ENCODE results near the gene ASB7.
"Not testable (repeated sequence)": the region's sequence is repeated elsewhere in the genome, so short reads cannot be mapped to it uniquely, and the experiment has no call there.

The ASB7 gene, protein sequence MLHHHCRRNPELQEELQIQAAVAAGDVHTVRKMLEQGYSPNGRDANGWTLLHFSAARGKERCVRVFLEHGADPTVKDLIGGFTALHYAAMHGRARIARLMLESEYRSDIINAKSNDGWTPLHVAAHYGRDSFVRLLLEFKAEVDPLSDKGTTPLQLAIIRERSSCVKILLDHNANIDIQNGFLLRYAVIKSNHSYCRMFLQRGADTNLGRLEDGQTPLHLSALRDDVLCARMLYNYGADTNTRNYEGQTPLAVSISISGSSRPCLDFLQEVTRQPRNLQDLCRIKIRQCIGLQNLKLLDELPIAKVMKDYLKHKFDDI

DNA sequence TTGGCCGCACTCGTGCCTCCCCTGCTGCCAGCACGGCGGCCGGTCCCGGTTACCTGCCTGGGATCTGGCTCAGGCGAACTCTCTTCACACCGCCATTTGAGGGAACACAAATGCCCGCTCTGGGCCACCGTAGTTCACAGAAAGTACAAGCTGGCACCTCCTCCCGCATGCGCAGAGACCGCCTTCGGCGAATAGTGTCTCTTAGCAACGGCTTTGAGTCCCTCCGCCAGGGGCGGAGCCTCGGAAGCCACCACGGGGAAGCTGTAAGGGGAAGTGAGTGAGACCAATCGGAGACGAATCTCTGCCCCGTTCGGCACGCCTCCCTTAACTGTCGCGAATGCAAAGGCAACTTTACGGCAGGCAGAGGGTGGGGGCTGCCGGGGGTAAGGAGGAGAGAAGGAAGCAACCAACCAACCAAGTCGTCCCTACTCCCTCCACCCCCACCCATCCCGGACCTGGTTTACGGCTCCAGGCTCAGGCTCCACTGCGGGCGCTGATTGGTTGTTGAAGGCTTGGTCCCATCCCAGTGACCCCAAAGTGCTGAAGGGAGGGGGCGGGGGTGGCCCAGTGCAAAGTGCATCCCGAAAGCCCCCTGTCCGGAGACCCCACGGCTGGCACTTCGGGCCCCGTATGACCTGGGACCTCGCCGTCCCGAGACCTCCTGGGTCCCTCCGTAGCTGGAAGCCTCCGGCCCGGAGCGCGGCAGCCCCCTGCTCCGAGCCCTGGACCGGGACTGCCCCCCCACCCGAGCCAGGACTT, at the start of gene ASB7, which contains the start of gene LINS1:
ASB7 (plus strand) TSS at position 526 of the 759 bp plus-strand sequence. CDS start 9,628 bp downstream, outside the sequence.
LINS1 (minus strand) TSS at position 121 of the 759 bp plus-strand sequence. CDS start 21,342 bp downstream, outside the sequence.
- DNase-seq (ENCODE audit: insufficient read length, low spot score) (peak; percentile 66), FAIRE-seq (peak; percentile 95)

DNA sequence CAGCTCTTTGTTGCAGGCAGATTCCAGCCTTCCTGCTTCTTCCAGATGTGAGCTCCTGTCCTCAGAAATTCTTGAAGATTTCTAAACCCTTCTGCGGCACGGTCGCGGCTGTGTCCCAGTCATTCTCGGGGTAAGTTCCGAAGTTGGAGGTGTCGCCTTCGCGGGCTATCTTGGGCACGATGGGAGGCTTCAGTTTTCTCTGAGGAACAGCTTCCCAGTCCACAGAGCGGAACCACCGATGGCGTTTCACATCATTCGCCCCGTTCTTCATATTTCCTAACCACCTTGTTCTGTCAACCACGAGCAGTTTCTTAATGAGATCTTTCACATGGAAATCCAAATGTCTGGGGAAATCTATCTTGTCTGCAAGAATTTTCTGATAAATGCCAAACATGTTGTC, 48.9 kb upstream of the ASB7 start:
- FAIRE-seq: no peak

DNA sequence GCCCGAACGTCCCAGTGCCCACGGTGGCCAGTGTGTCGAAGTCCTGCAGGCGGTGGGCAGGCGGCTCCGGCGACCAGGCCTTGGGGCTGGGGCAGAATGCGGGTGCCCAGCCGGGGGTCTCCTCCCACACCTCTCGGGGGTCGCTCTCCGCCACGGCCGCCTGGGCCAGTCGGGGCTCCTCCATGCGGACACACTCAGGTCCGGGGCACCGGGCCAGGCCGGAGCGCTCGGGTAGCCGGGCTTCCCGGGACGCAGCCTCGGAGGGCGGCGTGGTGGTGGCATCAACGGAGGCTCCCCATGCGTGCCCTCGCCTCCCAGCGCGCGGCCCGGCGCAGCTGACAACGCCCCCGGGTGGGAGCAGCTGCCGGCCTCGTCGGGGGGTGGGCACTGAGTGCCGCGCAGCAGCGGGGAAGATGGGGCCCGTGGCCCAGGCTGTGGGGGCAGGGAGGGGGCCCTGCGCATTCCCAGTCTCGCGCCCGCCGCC, 43.6 kb upstream of the ASB7 start:
- FAIRE-seq: no peak
- DNase-seq (ENCODE audit: insufficient read length, low spot score): no peak

More for the DNA sequence above, 48.9 kb upstream of the ASB7 start:
- no peak for DNase-seq (ENCODE audit: insufficient read length, low spot score)

DNA sequence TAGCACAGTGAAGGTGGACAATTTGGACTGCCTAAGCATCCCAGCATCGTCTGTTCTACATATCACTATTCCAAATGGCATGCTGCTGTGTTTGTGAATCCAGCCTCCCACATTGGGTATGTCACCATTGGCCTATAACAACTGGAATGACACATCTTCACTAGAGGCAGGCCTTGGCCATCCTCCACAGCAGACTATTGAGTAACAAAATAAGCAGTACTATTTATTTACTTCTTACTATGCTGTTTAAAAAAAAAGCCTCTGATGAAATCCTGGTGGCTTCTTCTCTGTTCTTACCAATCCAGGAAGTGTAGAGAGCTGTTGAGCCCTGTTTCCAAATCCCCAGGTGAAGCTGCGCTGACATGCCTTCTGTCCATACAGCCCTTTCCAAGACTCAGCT, 43.1 kb upstream of the ASB7 start:
- FAIRE-seq: no peak

DNA sequence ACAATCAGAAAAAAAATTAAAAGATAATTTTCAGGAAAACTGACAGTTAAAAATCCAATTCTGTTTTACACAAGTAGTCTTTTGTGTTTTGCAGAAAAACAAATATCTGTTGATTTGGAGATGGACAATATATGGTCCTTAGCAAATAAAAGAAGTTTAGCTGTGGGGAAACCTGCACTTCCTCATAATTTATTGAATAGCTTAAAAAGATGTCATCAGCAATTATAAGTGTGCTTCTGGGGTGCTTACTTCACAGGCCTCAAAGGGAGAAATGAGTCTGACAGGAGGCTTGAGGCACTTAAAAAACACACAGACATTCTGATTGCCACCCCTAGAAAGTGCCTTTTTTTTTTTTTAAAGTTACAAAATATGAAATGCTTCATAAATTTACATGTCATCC, 42.1 kb upstream of the ASB7 start:
- no peak for DNase-seq (ENCODE audit: insufficient read length, low spot score)
- no peak for FAIRE-seq

More for the DNA sequence above, 43.1 kb upstream of the ASB7 start:
- DNase-seq (ENCODE audit: insufficient read length, low spot score): no peak

DNA sequence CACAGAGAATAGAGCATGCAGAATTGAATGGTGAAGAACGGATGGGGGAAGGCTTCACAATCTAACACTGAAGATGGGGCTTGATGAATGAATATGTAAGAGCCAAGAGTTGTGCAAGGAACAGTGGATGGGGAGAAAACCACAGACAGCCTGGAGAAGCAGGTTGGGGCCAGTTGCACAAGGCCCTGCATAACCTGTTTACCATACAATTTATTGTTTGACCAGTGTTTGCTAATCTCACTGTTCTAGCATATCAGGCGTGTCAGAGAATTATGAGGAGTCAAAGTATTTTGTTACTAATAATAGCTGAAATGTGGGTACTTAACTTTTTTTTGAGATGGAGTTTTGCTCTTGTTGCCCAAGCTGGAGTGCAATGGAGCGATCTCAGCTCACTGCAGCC, 36.8 kb upstream of the ASB7 start:
- FAIRE-seq (no peak), DNase-seq (ENCODE audit: insufficient read length, low spot score) (no peak)

DNA sequence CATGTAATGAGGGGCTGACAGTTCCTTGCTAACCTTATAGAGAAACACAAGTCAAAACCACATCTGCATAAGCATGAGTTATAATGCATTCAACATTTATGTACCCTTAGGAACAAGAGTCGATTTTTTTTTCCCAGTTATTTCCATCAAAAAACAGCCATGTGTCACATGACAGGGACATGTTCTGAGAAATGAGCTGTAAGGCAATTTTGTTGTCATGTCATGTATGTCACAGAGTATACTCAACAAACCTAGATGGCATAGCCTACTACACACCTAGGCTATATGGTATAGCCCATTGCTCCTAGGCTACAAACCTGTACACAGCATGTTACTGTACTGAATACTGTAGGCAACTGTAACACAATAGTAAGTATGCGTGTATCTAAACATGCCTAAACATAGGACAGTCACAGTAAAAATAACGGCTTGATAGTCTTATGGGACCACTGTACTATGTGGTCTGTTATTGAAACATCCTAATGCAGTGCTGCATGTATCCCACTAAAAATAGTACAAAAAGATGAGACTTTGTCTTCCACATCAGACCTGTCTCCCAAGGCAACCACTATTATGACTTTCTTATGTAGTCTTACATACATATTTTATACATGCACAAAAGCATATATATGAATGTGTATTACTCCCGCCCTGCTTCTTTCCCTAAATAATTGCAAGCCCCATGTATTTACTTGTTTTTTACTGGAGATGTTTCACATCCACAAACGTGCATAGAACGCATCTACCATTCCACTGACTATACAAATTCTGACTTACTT, 35.4 kb upstream of the ASB7 start:
- DNase-seq (ENCODE audit: insufficient read length, low spot score) (no peak), FAIRE-seq (no peak)

DNA sequence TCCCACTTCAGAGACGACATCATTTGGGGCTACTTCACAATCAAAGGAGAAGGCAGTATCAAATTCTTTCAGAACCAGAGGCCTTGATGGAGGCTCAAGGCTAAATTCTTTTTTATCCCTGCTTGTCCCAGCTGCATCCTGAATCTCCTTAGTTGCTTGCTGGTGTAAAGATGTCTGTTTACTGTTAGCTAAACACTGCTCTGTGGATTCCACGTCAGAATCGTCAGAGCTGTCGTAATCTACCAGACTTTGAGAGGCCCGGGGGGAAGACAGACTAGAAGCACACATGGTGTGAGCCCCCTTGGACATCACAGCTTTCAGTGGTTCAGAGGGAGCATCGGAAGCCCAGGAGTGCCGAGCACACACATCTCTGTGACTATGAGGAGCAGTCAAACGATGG, 33.0 kb upstream of the ASB7 start:
- FAIRE-seq: no peak

DNA sequence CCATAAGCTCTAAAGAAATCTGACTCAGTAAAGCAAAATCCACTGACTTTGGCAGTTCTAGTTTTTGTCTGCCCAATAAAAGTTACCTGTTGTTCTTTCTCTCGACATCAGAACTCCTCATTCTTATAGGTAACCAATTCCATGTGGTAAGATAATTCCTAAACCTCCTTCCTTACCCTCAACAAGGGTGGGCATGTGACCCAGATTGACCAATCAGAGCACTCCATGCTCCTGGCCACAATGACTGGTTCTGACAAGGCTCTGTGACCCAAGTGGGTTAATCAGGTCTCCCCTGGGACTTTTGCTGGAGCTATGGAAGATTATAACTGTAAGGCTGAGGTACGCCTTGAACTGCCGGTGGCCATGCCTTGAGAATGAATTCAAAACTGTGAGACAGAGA, 32.1 kb upstream of the ASB7 start:
- FAIRE-seq (no peak), DNase-seq (ENCODE audit: insufficient read length, low spot score) (no peak)

More for the DNA sequence above, 33.0 kb upstream of the ASB7 start:
- DNase-seq (ENCODE audit: insufficient read length, low spot score): no peak

DNA sequence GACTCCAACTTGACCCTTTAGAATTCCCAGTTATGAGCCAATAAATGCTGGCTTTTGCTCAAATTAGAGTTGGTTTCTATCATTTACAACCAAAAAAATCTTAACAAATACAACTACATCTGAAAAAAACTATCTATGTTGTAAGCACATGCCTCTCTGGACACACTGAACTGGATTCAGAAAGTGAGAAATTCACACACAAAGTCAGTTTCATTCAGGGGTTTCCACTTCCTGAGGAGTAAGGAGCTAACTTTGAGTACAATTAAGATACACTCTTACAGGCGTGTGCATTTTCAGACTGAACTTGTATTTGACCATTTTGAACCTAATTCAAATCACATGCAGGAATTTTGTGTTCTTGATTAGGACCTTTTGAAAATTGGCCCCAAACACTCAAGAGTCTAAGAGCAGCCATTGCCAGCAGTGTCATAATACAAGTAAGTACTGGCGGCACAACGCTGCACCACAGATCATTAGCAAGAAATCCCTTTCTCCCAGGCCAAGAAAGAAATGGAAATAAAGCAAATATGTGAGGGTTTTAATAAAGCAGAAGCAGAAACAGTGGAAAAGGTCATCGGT, 31.6 kb upstream of the ASB7 start:
- peak; percentile 63 for FAIRE-seq
- DNase-seq (ENCODE audit: insufficient read length, low spot score): no peak

DNA sequence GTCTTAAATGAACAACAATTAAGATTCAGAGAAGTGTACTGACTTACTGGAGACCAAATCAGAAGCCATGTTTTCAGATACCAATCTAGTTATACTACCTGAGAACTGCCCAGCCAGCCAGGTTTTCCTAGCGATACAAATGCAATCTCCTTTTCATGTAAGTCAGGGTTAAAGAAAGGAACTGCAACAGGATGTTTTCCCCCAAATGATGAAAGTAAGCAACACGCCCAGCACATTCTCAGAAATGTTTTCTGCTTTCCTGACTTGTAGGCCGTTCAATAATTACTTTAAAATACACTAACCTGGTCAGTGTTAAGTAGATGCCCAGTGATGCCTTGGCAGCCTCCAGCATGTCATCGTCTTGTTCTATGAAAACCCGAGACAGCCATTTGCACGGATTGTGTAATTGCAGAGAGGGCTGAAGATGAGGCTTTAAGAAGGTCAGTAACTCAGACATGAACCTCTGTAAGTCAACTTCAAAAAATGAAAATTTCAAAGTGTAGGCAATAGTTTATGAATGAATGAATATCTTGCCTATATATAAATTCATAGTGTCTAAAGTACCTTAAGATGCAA, 30.7 kb upstream of the ASB7 start:
- no peak for DNase-seq (ENCODE audit: insufficient read length, low spot score)
- FAIRE-seq: peak; percentile 80

DNA sequence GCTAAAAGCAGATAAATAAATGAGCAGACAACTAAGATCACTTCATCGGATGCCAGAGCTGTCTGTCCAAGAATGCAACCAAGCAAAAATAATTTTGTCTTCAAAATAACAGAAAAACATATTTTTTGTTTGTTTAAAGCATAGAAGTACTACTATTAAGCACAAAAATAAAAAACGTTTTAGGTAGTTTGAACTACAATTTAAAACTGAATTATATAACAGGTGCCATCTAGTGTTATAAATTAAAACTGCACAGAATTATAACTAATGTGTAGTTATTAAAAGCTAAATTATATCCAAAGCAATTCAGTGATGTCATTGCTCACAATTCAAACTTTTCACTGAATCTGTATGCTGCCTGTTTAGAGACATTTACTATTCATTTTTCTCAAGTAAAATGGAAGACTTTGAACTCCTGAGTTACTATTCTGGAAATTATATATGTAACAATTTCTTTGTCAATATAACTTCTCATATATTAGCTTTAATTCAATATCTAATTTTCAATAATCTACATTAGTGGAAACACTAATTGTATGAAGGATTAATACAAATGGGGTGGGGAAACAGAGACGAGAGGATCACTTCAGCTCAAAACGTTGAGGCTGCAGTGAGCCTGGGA, 29.9 kb upstream of the ASB7 start:
- FAIRE-seq (peak; percentile 72), DNase-seq (ENCODE audit: insufficient read length, low spot score) (no peak)

DNA sequence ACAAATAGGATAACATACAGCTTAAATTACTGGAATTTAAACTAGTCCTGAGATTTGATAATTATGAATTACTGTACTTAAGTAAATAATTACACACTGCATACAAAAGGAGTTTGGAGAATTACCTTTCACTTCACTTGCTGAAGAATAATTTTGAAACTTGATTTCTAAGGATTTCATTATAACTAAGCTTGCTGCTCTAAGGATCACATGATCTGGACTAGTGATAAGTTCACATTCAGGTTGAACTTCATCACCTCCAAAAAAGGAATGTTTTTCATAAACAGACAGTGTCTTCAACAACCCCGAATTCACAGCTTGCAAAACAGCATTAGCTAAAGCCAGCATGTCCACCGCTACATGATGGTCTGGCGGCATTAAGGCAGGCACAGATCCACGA, 28.9 kb upstream of the ASB7 start:
- FAIRE-seq (no peak), DNase-seq (ENCODE audit: insufficient read length, low spot score) (no peak)

DNA sequence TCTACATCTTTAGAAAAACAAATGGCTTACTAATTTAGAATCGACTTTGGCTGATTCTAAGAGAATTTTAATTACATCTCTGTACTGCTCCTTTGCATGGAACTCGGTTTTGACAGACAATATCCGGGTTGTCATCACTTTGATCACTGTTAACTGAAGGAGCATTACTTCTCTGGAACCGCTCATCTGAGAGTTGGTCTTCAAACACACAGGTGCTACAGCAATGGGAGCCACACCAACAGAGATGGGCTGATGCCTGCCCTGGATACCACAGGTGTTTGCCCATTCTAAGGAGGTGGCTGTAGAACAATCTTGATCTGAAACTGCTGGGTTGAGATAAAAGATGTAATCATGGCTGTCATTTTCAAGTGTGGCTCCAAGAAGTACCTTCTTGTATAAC, 22.0 kb upstream of the ASB7 start:
- FAIRE-seq (no peak), DNase-seq (ENCODE audit: insufficient read length, low spot score) (no peak)

DNA sequence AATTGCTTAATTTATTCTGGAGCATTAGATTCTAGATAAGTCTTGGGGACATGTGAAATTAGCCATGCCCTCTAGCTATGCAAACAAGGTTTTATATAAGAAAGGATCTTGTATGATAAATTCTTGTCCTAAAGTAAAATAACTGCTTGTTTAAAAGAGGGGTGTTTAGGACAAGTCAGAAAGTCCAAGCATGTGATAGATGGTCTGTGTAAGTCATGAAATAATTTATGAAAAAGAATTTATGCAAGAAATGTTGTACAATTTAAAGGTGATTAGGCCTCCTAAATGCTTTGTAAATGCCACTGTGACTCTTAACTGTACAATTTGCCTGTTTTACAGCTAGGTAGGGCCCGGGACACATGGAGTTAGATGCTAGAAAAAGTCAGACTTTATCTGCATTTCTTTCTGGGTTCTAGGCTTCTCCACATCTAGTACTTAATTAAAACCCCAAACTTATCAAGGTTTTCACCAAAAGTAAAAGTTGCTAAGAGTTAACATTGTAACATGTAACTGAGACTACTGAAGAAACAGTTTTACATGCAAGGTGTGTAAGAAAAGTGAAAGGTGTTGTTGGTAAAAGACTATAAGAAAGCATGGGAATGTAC, 13.6 kb upstream of the ASB7 start:
- no peak for DNase-seq (ENCODE audit: insufficient read length, low spot score)
- FAIRE-seq: no peak

DNA sequence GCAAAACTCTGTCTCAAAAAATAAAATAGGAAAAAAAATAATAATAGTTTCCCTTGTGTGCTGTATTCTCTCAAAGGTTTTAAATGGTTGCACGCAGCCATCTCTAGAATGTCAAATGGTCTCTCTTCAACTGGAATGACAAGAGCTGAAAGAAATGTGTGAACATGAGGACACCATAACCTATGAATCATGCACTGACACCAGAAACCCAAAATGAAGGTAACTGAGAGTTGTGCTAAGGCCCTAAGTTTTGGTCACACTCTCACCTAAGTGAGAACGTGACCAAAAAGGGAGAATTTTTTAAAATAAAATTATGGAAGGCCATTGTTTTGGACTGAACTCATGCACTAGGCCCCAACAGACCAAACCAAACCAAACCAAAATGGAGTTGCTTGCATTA, 11.2 kb upstream of the ASB7 start:
- DNase-seq (ENCODE audit: insufficient read length, low spot score); FAIRE-seq: not testable (repeated sequence)

DNA sequence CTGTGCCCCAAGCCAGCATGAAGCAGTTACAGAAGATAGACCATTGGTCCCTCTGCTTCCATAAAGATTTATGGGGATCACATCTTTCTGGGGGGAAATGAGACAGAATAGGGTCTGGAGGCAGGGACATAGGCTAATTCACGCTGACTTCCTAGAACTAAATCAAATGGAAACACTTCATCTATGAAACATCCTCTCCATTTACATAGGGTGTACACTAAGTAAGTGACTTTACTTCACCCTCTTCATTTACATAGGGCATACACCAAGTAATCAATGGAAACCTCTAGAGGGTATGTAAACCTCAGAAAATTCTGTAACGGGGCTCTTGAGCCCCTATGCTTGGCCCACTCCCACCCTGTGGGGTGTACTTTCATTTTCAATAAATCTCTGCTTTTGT, 10.6 kb upstream of the ASB7 start:
- no peak for DNase-seq (ENCODE audit: insufficient read length, low spot score)
- no peak for FAIRE-seq

DNA sequence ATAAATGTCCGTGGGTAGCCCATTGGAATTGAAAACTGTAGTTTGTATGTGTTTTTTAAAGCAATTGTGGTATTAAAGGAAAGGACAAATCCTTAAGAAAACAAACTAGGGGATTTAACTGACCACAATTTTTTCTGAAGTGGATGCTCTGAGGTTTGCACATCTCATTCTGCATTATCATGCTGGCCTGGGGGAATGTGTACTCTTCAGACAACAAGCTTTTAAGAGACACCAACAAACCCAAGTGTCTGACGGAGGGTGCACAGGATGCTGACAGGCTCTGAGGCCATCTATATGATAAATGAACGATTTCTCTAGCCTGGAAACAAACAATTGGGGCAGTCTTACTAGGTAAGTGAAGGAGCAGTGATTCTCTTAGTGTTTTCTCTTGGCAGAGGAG, 9.5 kb upstream of the ASB7 start:
- DNase-seq (ENCODE audit: insufficient read length, low spot score) (no peak), FAIRE-seq (no peak)

DNA sequence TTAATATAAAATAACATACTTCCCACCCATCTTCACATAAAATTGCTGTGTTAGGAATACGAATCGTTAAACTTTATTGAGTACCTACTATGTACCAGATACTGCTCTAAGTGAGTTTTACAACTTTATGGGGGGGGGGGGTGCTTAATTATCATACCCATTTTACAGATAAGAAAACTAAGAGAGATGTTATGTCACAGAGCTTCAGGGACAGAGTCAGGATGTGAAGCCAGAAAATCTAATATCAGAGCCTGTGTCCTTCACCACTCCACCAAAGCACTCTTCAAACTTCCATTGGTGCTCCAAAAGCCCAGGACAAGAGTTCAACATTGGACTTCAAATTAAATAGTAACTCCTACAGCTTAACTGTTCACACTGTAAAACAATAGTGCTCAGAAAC, 9.0 kb upstream of the ASB7 start:
- FAIRE-seq (no peak), DNase-seq (ENCODE audit: insufficient read length, low spot score) (no peak)

DNA sequence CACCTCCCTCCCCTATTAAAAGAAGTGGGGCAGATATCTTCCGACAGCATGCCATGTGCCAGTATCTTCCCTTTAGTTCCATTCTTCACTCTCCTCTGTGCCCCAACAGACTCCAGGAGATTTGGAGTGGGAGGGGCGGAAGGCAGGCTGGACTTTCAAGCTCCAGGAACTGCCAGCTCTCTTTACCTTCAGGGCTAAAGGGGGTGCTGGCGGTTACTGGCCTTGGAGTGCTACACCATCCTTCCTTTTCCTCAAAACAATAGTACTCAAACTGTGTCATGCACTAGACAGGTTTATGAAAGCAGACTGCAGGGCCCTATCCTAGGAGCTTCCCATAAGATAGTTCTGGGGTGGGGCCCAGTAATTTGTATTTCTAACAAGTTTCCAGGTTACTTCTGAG, 6.4 kb upstream of the ASB7 start:
- DNase-seq (ENCODE audit: insufficient read length, low spot score): no peak
- FAIRE-seq: no peak
